ENCODE results near the gene ARHGEF16.

ARHGEF16 gene

GRCh38 chr1:3483801-3484444, 29.5 kb downstream of the ARHGEF16 start:
- DNase-seq: peak; percentile 62

DNA sequence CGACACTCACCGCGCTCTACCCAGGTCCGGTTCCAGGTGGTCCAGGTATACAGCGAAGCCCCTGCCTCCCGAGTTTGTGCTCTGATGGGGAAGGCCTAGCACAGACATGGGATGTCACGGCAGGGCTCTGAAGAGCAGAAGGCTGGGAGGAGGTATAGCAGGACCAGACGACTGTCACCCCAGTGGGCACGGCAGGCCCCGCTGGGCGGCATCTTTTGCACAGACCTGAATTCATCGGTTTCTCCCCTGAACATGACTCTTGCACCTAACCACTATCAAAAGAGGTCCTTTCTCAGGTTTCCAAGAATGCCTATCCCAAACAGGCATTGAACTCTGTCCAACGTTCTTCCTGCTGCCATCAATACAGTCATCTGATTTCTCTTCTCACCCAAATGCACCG, 30.6 kb downstream of the ARHGEF16 start:
- DNase-seq: no peak

GRCh38 chr1:3488432-3488831, 34.0 kb downstream of the ARHGEF16 start:
- no peak for DNase-seq

DNA sequence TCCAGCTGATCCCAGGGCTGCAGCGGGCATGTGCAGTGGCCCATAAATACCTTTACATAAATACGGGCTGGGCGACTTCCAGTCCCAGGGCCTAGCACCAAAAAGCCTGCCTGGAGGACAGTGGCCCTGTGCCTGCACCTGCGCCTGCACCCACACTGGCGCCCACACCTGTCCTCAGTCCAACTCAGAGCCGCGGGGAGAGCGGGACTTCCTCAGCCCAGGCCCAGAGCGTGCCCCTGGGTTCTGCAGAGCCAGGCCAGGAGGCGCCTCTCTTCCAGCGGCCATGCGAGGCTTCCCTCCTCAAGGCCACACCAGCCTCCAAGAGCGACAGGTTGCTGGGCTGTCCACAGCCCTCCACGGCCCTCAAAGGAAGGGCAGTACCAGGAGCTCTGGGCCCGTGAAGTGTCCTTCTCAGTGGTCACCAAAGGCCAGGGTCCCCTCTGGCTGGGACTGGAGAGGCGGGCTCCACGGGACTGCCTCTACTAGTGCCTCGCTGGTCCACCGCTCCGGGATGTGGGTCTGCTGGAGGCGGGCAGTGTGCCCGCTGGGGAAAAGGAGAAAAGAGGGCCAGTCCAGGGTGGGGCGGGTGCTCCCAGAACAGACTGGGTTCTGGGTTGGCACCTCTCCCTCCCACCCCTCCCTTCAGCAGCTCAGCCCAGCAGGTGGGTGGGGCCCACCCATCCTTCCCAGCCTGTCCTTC, 35.7 kb downstream of the ARHGEF16 start:
- DNase-seq: no peak

- DNase-seq: peak; percentile 89
These were observed 37.1 kb downstream of the ARHGEF16 start for GRCh38 chr1:3491291-3492246.

GRCh38 chr1:3492545-3493246, 38.2 kb downstream of the ARHGEF16 start:
- DNase-seq: no peak

DNA sequence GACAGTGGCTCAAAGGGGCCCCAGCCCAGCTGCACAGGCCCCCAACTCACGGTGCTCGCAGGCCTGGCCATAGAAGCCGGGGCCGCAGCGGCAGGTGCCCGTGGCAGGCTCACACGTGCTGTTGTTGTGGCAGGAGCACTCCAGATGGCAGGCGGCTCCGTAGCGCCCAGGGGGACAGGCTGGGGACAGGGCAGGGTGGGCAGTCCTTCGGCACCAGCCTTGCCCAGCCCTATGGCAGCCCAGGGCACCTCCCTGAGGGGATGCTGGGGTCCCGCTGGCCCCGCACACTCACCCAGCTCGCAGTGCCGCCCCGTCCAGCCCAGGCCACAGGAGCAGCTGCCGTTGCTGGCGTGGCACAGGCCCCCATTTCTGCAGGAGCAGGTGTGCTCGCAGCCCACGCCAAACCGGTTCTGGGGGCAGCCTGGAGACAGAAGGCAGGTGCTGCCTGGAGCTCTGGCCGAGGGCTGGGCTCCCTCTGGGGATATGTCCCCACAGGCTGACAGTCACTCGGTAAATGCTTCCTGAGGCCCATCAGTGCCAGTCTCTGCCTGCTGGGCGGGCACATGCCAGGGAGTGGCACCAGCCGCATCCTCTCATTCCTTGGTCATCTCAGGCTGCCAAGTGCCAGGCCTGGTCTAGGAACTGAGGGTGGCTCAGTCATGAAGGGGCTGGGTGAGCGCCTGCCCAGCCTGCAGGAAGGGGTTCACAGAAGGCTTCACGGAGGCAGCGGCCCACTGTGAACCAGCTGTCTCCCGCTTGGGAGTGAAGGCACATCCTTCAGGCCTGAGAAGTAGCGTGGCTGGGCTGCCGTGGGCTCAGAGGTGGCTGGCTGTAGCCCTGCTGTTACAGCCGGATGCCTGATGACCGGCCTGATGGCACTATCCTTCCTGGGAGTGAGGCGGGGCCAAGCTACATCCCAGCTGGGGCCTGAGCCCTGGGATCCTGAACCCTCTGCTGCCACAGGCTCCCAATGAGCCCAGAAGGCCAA, 40.1 kb downstream of the ARHGEF16 start:
- no peak for DNase-seq

GRCh38 chr1:3495776-3496745, 41.6 kb downstream of the ARHGEF16 start:
- no peak for DNase-seq

DNA sequence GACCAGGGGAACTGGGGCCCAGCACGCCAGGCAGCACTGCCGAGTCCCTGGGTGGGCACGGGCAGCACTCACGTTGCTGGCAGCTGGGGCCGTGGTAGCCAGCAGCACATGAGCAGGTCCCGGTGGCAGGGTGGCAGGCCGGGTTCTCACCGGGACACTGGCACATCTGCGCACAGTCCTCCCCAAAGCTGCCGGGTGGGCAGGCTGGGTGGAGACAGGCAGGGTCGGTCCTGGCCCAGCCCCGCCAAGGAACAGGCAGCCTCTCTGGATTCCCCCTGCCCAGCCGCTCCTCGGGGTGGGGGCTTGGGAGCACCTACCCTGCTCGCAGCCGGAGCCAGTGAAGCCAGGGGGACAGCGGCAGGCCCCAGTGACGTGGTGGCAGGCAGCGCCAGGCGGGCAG, 42.5 kb downstream of the ARHGEF16 start:
- no peak for DNase-seq

- DNase-seq: no peak
These were observed 43.1 kb downstream of the ARHGEF16 start for GRCh38 chr1:3497521-3497920.

GRCh38 chr1:3498246-3498930, 43.9 kb downstream of the ARHGEF16 start:
- no peak for DNase-seq

DNA sequence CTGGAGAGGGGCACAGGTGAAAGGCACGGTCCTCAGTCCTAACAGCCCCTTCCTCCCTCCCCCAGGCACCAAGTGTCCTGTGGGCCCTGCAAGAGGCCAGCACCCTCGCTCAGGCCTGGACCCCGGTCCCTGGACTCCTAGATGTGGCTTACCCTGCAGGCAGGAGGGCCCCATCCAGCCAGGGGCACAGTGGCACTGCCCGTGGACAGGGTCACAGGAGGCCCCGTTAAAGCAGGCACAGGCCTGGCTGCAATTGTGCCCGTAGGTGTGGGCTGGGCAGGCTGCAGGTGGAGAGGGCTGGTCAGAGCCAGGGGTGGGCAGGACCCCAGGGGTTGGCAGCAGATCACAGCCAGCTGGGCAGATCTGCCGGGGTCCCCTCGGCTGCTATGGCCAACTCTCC, 44.5 kb downstream of the ARHGEF16 start:
- no peak for DNase-seq

- no peak for DNase-seq
These were observed 45.1 kb downstream of the ARHGEF16 start for GRCh38 chr1:3499611-3500010.

- no peak for DNase-seq
These were observed 45.9 kb downstream of the ARHGEF16 start for GRCh38 chr1:3500265-3500835.

GRCh38 chr1:3501437-3501836, 47.0 kb downstream of the ARHGEF16 start:
- no peak for DNase-seq

GRCh38 chr1:3501856-3502640, 47.6 kb downstream of the ARHGEF16 start:
- DNase-seq: no peak

DNA sequence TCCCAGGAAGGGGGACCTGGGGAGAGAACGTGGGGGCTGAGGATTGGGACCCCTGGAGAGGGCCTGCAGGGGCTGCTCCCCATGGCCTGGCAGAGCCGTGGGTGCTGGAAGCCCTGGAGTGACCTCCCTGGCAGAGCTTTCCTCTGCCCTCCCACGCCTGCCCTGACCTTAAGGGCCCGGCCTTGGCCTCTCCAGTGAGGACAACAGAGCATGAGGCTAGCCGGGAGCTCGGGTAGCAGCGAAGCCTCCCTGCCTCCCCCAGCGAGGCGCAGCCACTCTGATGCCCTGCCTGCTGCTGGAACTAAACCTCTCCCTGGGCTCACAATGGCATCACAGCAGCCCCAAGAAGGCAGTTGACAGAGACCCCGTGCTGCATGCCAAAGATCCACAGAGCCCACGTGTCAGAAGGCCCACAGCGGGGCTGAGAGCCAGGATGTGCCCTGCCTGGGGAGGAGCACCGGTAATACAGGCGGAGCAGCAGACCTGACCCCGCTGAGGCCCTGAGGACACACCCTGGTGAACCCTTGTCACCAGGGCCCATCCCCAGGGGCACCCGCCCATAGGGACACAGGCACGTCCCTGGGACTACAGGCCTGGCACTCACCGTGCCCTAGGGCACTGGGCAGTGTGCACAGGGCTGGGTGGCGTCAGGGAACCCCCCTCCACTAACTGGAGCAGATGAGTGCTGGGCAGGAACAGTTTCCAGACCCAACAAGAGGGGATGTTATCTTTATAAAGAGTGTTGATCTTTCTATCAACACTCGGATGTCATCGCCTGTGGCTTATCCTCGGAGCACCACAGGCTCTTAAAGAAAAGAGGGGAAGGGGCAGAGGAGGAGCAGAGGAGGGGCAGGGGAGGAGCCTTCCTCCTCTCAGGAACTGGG, 48.4 kb downstream of the ARHGEF16 start:
- no peak for DNase-seq

GRCh38 chr1:3503525-3503886, 49.0 kb downstream of the ARHGEF16 start:
- no peak for DNase-seq
